SK-N-SH (cell line): Measurements from ENCODE around the gene CCT6A. TPM values are rescaled to one million over a fixed set of nuclear protein-coding genes. Genes with fewer than 3 reads are reported as not detected.
"Not testable (repeated sequence)": the region's sequence is repeated elsewhere in the genome, so short reads cannot be mapped to it uniquely, and the experiment has no call there.

Source experiments
- CTCF ChIA-PET: fragments of 300-600, 350-600 bp; formaldehyde crosslinking; extraction: SDS; loops from one replicate; lab custom pipeline; 2021; lab: Yijun Ruan, JAX
- POLR2A ChIA-PET: fragments of 350-600 bp; sonication (Branson Sonifier 250); formaldehyde crosslinking; extraction: SDS; loops from one replicate; lab custom pipeline; 2020; ENCODE audit warnings: antibody characterized with exemption, inconsistent platforms; lab: Yijun Ruan, JAX
- DNase-seq: peaks from one replicate; pipeline ENCODE4 v3.0.0; 2012
- H2AFZ ChIP-seq: fragments of 200-600 bp; sonication (generic); 2 replicates; pipeline ENCODE4 v1.8.1; 2016; ENCODE audit warnings: antibody characterized with exemption, mild to moderate bottlenecking, low read depth
- H3F3A ChIP-seq: fragments of 200-600 bp; sonication (generic); replicated peaks from 2 replicates; pipeline ENCODE3; 2016; ENCODE audit warnings: antibody characterized with exemption, mild to moderate bottlenecking; ENCODE audit not compliant: insufficient read depth
- H3K27ac ChIP-seq, 2 experiments: fragments of 200-500 bp in 1 of 2; fragments of 200-600 bp in 1 of 2; sonication (Bioruptor generic) in 1 of 2; sonication (generic), shearing (Covaris generic) in 1 of 2; 2 replicates each; pipeline versions ENCODE4 v1.5.1 to v1.6.1; 2014 to 2016; ENCODE audit warnings: low read depth in 2 of 2, inconsistent platforms in 1 of 2, low read length in 1 of 2, mild to moderate bottlenecking in 1 of 2, mixed read lengths in 1 of 2
- H3K27me3 ChIP-seq: fragments of 200-600 bp; sonication (generic), shearing (Covaris generic); 2 replicates; pipeline ENCODE4 v1.6.1; 2016; ENCODE audit warnings: mixed run types; ENCODE audit not compliant: insufficient read depth
- H3K36me3 ChIP-seq, 2 experiments: fragments of 200-500 bp in 1 of 2; fragments of 200-600 bp in 1 of 2; sonication (Bioruptor generic) in 1 of 2; sonication (generic) in 1 of 2; replicated peaks in 1 of 2; 2 replicates each; pipeline versions ENCODE3 to v1.5.1; 2014 to 2016; ENCODE audit warnings: low read length in 1 of 2, mild to moderate bottlenecking in 1 of 2; ENCODE audit not compliant: insufficient read depth in 2 of 2, control insufficient read depth in 1 of 2
- H3K4me1 ChIP-seq, 2 experiments: fragments of 200-500 bp in 1 of 2; fragments of 200-600 bp in 1 of 2; sonication (Bioruptor generic) in 1 of 2; sonication (generic), shearing (Covaris generic) in 1 of 2; 2 replicates each; pipeline versions ENCODE4 v1.5.1 to v1.6.1; 2014 to 2016; ENCODE audit warnings: low read depth in 1 of 2, low read length in 1 of 2, mixed run types in 1 of 2; ENCODE audit not compliant: insufficient read depth in 2 of 2, control insufficient read depth in 1 of 2
- H3K4me2 ChIP-seq: fragments of 200-600 bp; sonication (generic), shearing (Covaris generic); 2 replicates; pipeline ENCODE4 v1.6.1; 2017; ENCODE audit warnings: mixed run types
- H3K4me3 ChIP-seq, 2 experiments: fragments of 200-500 bp in 1 of 2; fragments of 200-600 bp in 1 of 2; sonication (Bioruptor generic) in 1 of 2; sonication (generic), shearing (Covaris generic) in 1 of 2; 2 replicates each; pipeline versions ENCODE4 v1.5.1 to v1.8.1; 2014 to 2016; ENCODE audit warnings: low read depth in 2 of 2, inconsistent platforms in 1 of 2, low read length in 1 of 2, mild to moderate bottlenecking in 1 of 2, mixed read lengths in 1 of 2, moderate library complexity in 1 of 2
- H3K79me2 ChIP-seq: fragments of 200-600 bp; sonication (generic); 2 replicates; pipeline ENCODE4 v1.8.1; 2017; ENCODE audit warnings: mild to moderate bottlenecking; ENCODE audit not compliant: insufficient read depth
- H3K9ac ChIP-seq: fragments of 200-600 bp; sonication (generic); 2 replicates; pipeline ENCODE4 v1.6.1; 2017; ENCODE audit warnings: mixed run types
- H3K9me2 ChIP-seq: fragments of 200-600 bp; sonication (generic); 2 replicates; pipeline ENCODE4 v1.6.1; 2017; ENCODE audit warnings: mixed run types
- H3K9me3 ChIP-seq: fragments of 200-600 bp; sonication (generic); 2 replicates; pipeline ENCODE4 v1.6.1; 2017; ENCODE audit warnings: mixed run types, mild to moderate bottlenecking, moderate library complexity
- H4K20me1 ChIP-seq: fragments of 200-600 bp; sonication (generic); 2 replicates; pipeline ENCODE4 v1.6.1; 2017; ENCODE audit warnings: mild to moderate bottlenecking, mixed run types; ENCODE audit not compliant: insufficient read depth
- FOXJ3 ChIP-seq: sonication (generic); formaldehyde crosslinking; IDR thresholded peaks from 2 replicates; pipeline ENCODE4 v1.5.1; 2020; ENCODE audit warnings: mild to moderate bottlenecking, missing genetic modification reagents
- JUND ChIP-seq: IDR thresholded peaks from 2 replicates; pipeline ENCODE4 v1.4.0; 2012
- NRF1 ChIP-seq: IDR thresholded peaks from 2 replicates; pipeline ENCODE4 v1.6.1; 2012; ENCODE audit warnings: low read depth, mild to moderate bottlenecking, low read length
- RAD21 ChIP-seq: IDR thresholded peaks from 2 replicates; pipeline ENCODE4 v1.6.1; 2012; ENCODE audit warnings: mild to moderate bottlenecking, low read length
- RFX5 ChIP-seq: IDR thresholded peaks from 2 replicates; pipeline ENCODE4 v1.6.1; 2012; ENCODE audit warnings: mild to moderate bottlenecking, improper control_type of control experiment, low read length
- RXRA ChIP-seq: IDR thresholded peaks from 2 replicates; pipeline ENCODE4 v1.4.0; 2012; ENCODE audit warnings: low read depth, mild to moderate bottlenecking, borderline replicate concordance
- SIN3A ChIP-seq: IDR thresholded peaks from 2 replicates; pipeline ENCODE4 v1.6.1; 2012; ENCODE audit warnings: low read depth, mild to moderate bottlenecking, low read length, moderate library complexity, borderline replicate concordance
- TEAD4 ChIP-seq: IDR thresholded peaks from 2 replicates; pipeline ENCODE4 v1.4.0; 2012; ENCODE audit warnings: mild to moderate bottlenecking, borderline replicate concordance; ENCODE audit not compliant: insufficient read depth
- WGBS: methylation state at CpG from one replicate; pipeline ENCODE4 v1.1.6; 2017; ENCODE audit warnings: low lambda C conversion rate; 5-methylcytosine and 5-hydroxymethylcytosine counted together
- polyA plus RNA-seq, 3 experiments: library from polyadenylated mRNA; depleted of rRNA; stranded (reverse); fragments of >200 nt; gene quantifications; 2 replicates each; pipeline ENCODE4 v1.2.3, GENCODE V29; 2012
- TF ChIP-seq, protein P1 (sequence below): fragments of 150-350 bp; IDR thresholded peaks from 2 replicates; pipeline ENCODE4 v1.6.1; 2016; ENCODE audit warnings: mild to moderate bottlenecking, low read depth, low read length
- TF ChIP-seq, protein P2 (sequence below): IDR thresholded peaks from 2 replicates; pipeline ENCODE4; 2012
- TF ChIP-seq, protein P3 (sequence below): IDR thresholded peaks from 2 replicates; pipeline ENCODE4 v1.4.0; 2012; ENCODE audit warnings: low read depth
- TF ChIP-seq, protein P4 (sequence below): fragments of 200-600 bp; sonication (generic); IDR thresholded peaks from 2 replicates; pipeline ENCODE4 v1.6.1; 2017; ENCODE audit warnings: antibody characterized with exemption, mild to moderate bottlenecking, moderate library complexity

CCT6A gene
- polyA plus RNA-seq, 1 of the 3 experiments (the other 2 are of a cell fraction): 221 TPM

DNA sequence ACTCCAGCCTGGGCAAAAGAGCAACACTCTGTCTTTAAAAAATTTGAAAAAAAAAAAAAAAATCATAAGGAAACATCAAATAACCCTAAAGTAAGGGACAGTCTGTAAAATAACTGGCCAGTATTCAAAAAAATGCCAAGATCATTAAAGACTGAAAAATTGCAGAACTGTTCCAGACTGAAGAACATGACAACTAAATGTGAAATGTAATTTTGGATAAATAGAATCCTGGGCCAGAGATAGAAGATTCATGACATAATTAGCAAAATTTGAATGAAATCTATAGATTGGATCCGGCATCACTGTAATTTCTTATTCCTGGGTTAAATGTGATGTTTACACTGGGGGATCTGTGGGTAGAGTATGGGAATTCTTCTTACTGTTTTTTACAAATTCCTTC, 3.3 kb upstream of the CCT6A start (continued):
- TF ChIP-seq, protein P1, sequence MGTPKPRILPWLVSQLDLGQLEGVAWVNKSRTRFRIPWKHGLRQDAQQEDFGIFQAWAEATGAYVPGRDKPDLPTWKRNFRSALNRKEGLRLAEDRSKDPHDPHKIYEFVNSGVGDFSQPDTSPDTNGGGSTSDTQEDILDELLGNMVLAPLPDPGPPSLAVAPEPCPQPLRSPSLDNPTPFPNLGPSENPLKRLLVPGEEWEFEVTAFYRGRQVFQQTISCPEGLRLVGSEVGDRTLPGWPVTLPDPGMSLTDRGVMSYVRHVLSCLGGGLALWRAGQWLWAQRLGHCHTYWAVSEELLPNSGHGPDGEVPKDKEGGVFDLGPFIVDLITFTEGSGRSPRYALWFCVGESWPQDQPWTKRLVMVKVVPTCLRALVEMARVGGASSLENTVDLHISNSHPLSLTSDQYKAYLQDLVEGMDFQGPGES: no peak
- TF ChIP-seq NRF1 (no peak), RFX5 (no peak), JUND (peak; percentile 74), RAD21 (no peak), SIN3A (0 out of 2 replicates have a peak, but pooled peaks have one; percentile 43)
- TF ChIP-seq, protein P2, sequence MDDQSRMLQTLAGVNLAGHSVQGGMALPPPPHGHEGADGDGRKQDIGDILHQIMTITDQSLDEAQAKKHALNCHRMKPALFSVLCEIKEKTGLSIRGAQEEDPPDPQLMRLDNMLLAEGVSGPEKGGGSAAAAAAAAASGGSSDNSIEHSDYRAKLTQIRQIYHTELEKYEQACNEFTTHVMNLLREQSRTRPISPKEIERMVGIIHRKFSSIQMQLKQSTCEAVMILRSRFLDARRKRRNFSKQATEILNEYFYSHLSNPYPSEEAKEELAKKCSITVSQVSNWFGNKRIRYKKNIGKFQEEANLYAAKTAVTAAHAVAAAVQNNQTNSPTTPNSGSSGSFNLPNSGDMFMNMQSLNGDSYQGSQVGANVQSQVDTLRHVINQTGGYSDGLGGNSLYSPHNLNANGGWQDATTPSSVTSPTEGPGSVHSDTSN: peak; percentile 97
- TF ChIP-seq, protein P3, sequence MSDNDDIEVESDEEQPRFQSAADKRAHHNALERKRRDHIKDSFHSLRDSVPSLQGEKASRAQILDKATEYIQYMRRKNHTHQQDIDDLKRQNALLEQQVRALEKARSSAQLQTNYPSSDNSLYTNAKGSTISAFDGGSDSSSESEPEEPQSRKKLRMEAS: peak; percentile 30; the same call in 1 of the 2 replicates

DNA sequence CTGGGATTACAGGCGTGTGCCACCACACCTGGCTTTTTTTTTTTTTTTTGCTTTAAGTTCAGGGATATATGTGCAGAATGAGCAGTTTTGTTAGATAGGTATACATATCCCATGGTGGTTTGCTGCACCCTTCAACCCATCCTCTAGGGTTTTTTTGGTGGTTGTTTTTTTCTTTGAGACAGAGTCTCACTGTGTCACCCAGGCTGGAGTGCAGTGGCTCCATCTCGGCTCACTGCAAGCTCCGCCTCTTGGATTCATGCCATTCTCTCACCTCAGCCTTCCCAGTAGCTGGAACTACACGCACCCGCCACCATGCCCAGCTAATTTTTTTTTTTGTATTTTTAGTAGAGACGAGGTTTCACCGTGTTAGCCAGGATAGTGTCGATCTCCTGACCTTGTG, 2.8 kb upstream of the CCT6A start:
- CTCF ChIA-PET, H3K27me3 ChIP-seq, H4K20me1 ChIP-seq, H3K9me3 ChIP-seq, H2AFZ ChIP-seq, POLR2A ChIA-PET, H3K9me2 ChIP-seq, DNase-seq: not testable (repeated sequence)
- peaks cover 50% of the 10 kb centered on the region for H3F3A ChIP-seq
- H3K27ac ChIP-seq: peak overlapping the region; percentile 61 to 85
- peaks cover 77% of the 10 kb centered on the region for H3K79me2 ChIP-seq
- H3K4me3 ChIP-seq: peak overlapping the region in 1 of 2 experiments; percentile 37; a peak in 1 of 4 replicates
- 0 out of 2 replicates have a peak overlapping the region, but pooled peaks have one; percentile 1 for H3K9ac ChIP-seq
- H3K36me3 ChIP-seq: peaks cover 9 to 12% of the 10 kb centered on the region in 2 experiments
- peaks cover 22 to 43% of the 10 kb centered on the region in 2 experiments; a peak in 3 of 4 replicates for H3K4me1 ChIP-seq
- peak overlapping the region; percentile 87 for H3K4me2 ChIP-seq
- 54% methylated on average over 8 of the region's 8 CpGs for WGBS
- TF ChIP-seq, protein P4, sequence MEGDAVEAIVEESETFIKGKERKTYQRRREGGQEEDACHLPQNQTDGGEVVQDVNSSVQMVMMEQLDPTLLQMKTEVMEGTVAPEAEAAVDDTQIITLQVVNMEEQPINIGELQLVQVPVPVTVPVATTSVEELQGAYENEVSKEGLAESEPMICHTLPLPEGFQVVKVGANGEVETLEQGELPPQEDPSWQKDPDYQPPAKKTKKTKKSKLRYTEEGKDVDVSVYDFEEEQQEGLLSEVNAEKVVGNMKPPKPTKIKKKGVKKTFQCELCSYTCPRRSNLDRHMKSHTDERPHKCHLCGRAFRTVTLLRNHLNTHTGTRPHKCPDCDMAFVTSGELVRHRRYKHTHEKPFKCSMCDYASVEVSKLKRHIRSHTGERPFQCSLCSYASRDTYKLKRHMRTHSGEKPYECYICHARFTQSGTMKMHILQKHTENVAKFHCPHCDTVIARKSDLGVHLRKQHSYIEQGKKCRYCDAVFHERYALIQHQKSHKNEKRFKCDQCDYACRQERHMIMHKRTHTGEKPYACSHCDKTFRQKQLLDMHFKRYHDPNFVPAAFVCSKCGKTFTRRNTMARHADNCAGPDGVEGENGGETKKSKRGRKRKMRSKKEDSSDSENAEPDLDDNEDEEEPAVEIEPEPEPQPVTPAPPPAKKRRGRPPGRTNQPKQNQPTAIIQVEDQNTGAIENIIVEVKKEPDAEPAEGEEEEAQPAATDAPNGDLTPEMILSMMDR: peak; percentile 33; the same call in 1 of the 2 replicates

DNA sequence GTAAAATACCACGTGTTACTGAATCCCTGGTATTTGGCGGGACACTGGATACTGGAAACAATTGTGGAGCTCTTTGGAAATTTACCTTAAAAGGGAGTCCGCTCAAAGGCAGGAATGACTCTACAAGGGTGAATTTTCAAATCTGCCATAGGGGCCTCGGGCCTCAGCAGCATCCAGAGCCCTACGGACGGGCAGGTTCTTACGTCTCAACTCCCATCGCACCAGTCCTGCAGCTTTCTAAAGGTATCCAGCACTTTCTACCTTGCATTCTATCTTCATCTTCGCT, 569 bp upstream of the CCT6A start:
- 0 out of 2 replicates have a peak, but pooled peaks have one; percentile 76 for TF ChIP-seq FOXJ3
- peak; percentile 63; the same call in 1 of the 2 replicates for TF ChIP-seq TEAD4
- no peak for TF ChIP-seq RAD21
- no peak for TF ChIP-seq RXRA
- TF ChIP-seq, all 33 proteins: peak for 2
- peaks cover 61% of the 10 kb centered on the region for H3F3A ChIP-seq
- H3K4me3 ChIP-seq: peak overlapping the region; percentile 74 to 98
- peaks cover 22 to 52% of the 10 kb centered on the region in 2 experiments for H3K4me1 ChIP-seq
- H3K9me3 ChIP-seq: no peaks in the 10 kb centered on the region
- H3K36me3 ChIP-seq: peaks cover 29 to 35% of the 10 kb centered on the region in 2 experiments
- no peaks in the 10 kb centered on the region for H3K9me2 ChIP-seq
- H4K20me1 ChIP-seq: peaks cover 16% of the 10 kb centered on the region
- peak overlapping the region; percentile 89 for H2AFZ ChIP-seq
- H3K27me3 ChIP-seq: no peaks in the 10 kb centered on the region
- CTCF ChIA-PET: interaction anchor here (0.6 to 2.1 kb wide), 8 partner anchors 12 to 43 kb away, joined by 3 to 13 read pairs (median 4); partner anchors contain the start of gene SUMF2
- 0% methylated on average over 9 of the region's 9 CpGs for WGBS
- H3K9ac ChIP-seq: peak overlapping the region; percentile 89
- POLR2A ChIA-PET: interaction anchor here (0.8 to 2.5 kb wide), 16 partner anchors 10 to 56 kb away, joined by 3 to 36 read pairs (median 4); partner anchors contain the start of genes CHCHD2, PHKG1 and SUMF2
- H3K79me2 ChIP-seq: peaks cover 75% of the 10 kb centered on the region
- DNase-seq: no peak
- H3K27ac ChIP-seq: peak overlapping the region; percentile 85 to 90
- H3K4me2 ChIP-seq: peak overlapping the region; percentile 87
